GM19351 (cell line): Measurements from ENCODE around the gene FRK.
"Not testable (repeated sequence)": the region's sequence is repeated elsewhere in the genome, so short reads cannot be mapped to it uniquely, and the experiment has no call there.

Experiments used
- ATAC-seq: cut with Tn5 transposase; IDR thresholded peaks from one replicate; pipeline ENCODE4 v1.9.1; 2021; ENCODE audit warnings: mild to moderate bottlenecking, moderate library complexity; ENCODE audit not compliant: unreplicated experiment

FRK gene

DNA sequence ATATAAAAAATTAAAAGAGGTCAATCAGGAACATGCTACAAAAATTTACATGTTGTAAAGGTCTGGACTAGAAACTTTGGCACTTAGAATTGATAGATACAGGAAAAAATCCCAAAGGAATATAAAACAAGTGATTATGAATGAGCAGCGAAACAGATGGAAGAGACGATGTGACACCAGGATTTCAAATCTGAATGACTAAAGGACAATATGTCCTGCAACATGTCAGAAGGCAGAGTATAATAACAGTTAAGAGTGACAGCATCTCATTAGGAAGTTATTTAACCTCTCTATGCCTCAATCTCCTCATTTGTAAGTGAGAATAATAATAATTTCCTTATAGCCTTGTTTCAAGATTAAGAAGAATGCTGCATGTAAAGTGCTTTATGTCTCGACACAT, 50.3 kb downstream of the FRK start:
- no peak for ATAC-seq

DNA sequence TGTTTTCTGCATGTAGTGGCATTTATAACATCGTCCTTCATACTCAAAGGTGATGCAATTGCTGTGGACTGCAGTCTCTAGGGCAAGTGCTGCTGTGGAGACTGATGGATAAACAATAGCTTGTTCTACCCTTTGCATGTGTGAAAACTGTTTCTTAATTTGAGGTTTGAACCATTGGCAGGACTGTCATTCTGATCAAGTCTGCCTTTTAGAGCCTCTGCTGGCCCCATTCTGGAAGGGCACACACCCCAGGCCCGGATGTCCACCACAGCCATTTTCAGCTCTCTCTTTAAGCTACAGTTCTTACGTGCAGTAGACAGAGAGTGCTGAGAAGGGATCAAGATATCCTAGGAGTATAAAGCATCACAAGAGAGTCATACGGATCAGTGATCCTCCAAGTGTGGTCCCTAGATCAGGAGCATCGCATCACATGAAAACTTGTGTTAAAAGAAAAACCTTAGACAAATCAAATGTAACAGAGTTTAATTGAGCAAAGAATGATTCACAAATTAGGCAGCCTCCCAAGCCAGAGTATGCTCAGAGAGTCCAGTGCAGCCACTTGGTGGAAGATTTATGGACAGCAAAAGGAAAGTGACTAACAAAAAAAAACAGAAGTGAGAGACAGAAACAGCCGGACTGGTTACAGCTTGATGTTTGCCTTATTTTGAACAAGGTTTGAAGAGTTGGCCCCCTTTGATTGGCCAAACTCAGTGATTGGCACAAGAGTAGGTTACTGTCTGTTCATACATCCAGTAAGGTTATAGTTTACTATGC, 52.0 kb downstream of the FRK start:
- ATAC-seq, result peak; percentile 71

DNA sequence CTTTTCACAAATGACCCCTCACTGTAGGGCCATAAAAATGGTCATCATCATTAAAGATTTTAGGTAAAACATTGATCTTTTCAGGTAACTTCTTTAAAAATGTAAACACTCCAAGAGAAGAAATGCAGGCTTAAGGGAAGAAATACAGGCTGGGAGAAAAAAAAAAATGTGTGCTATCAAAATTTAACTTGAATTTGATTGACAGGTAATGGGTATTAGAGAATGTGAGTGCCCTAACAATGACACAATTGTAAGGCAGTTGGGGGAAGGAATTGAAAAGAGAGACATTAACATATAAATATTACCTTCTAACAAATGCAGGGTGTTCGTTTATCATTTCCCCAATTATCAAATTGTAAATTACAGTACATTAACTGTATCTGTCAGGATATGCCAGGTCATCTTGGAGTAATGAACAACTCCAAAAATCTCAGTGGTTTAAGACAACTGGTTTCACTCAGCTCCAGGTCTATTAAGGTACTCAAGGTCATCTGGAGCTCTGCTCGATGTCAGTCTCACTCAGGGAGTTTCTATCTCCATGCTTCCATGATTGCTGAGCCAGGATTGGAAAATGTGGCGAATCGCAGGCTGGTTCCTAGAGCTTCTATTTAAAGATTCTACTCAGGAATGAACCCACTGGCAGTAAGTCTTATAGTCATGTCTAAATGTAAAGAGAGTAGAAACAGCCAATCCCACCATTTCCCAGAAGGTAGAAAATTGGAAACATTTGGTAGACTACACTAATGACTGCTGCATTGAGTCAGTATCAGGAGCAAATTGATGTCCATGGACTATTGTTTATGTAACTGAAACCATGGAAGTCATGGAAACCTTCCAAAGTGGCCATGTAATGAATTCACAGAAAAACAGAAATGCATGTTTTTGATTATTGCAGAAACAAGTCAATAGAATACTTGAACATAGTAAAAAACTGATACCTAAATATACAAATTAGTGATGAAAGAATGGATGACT, 55.6 kb downstream of the FRK start:
- no peak for ATAC-seq

DNA sequence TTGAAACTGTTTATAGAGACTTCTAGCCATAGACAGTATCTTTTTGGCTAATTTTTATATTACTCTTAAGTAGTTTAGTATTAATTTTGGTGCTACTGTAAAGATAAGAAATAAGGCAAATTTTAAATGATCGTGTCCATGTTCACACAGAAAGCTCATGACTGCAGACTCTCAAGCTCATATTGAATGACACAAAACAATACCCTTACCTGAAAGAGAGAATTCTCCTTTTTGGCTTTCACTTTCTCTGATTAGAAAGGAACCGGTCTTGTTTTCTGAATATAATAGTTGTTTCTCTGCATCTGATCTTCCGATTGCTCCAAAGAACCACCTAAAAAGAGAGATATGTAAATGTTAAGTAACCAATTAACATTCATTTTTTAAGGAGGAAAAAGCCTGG, 57.0 kb downstream of the FRK start:
- peak; percentile 93 for ATAC-seq

DNA sequence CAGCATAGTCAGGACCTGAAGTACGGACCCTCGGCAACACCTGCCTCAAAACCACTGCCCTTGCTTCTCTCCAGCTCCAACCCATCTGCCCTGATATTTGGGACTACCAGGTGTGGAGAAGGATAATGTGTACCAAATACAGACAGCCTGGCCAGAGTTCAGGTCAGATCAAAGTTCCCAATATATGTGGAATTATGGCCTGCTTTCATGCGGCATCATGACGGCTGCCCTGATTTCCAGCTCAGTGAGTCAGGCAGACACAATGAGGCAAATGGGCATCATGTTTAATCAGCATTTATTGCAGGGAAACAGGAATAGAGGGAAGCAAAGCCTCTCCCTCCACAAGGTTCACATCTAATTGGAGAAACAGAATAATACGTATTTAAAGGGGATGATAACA, 57.9 kb downstream of the FRK start:
- ATAC-seq, result no peak

DNA sequence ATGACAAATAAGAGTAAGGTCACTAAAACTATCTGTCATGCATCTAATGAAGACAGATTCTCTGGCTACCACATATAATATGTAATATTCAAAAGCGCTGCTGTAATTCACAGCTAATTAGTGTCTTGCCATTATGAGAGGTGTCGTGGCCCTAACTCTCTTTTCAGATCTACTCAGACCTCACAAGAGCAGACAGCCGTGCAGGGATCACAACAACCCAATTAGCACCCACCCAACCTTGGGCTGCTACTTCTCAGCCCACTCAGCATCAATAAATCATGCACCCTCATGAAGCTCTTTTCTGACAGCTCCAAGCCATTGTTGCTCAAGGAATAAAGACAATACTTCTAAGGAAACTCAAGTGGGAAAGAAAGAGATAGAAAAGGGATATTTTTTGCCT, 61.5 kb downstream of the FRK start:
- no peak for ATAC-seq

DNA sequence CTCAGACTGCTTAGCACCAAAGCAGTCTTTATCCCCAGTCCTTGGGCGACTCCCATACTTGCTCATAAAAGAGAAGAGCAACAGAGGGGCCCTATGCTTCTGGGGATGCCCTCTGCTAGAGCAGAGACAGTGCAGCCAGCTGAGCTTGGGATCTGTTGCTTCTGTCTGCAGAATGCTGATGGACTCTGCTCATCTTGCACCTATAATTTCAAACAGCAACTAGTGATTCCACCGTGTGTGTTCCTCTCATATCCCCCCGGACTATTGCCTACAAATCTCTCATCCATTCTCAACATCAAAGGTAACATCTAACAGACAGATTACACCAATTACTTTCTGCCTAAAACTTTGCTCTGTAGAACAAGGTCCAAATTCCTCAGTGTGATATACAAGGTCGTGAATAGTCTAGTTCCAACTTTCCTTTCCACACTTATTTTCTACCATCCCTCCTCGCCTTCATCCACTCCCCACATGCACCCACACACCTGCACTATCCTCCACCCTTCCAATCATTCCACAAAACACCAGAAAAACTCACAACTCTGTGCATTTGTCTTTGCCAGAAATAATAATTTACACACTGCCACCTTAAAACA, 62.6 kb downstream of the FRK start:
- ATAC-seq, result no peak

DNA sequence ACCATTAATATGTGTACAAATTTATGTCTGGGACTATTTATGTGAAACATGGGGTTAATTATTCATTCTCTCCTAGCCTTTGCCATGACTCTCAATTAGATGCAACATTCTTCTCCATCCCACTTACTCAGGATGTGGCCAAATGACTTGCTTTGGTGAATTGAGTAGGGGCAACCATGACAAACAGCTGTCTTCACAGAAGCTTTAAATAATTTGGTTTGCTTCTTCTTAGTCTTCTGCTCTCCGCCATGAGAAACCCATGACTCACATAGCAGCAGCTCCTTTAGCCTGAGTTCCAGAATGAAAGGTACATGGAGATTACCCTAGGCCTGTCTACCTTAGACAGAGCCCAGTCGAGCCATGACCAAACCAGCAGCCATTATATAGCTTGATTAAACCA, 74.7 kb downstream of the FRK start:
- ATAC-seq, result no peak

DNA sequence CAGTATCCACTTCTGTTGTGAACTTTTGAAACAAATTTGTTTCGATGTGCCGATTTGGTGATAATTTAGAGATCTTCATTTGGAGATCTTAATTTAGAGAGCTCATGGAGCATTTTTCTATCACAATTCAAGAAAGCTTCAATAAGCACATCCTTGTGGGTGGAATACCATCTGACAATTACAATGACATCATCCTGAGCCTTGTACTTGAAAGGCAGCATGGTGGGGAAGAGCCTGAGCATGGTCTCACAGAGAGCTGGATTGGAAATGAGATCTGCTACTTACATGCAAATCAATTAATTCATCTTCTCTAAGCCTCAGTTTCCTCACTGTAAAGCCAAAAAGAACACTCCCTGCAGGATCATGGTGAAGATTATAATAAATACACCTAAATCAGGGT, 75.9 kb downstream of the FRK start:
- ATAC-seq, result no peak

DNA sequence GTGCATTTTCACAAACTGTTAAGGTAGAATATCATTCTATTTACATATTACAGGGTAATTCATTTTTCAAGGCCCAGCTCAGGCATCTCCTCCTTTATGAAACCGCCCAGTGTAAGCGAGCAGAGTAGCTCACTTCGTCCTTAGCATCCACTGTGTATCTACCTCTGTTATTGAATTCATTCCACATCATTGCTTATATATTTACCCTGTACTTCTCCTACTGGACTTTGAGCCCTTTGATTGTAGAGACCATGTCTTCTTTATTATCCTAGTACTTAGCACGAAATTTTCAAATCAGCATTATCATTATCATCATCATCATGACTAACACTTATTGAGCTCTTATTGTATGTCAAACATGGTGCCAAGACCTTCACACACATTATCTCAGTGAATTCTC, 76.7 kb downstream of the FRK start:
- no peak for ATAC-seq

DNA sequence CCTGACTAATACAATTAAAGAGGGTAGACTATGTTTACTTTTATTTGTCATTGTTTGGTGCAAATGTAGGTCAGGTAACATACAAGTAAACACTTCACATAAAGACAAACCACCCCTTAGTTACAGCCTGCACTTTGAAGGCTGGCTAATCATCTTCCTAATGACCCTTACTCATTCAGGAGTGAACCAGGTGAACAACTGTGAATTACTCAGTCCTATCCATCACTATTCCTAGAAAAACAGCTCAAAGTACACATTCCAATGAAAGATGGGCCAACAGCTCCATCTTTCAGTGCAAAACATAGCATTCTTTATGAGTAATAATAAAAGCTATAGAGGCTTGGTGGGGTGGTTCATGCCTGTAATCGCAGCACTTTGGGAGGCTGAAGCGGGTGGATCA, 78.2 kb downstream of the FRK start:
- ATAC-seq, result no peak

DNA sequence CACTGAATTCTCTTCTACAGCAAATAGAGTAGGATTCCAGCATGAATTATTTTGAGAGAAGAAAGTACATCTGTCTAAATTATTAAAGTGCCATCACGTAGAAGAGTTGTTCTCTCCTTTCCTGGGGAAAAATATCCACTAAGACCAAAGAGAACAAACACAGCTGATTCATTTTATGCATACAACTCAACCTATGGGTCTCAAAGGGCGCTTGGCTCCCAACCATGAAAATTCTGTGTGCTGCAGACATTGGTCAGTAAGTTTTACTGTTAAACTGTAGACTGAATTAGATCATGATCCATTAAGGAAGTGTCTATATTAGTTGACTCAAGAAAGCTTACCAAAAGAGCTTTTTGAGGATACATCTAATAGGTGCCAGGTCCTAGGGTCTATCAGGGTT, 83.5 kb downstream of the FRK start:
- ATAC-seq, result no peak

DNA sequence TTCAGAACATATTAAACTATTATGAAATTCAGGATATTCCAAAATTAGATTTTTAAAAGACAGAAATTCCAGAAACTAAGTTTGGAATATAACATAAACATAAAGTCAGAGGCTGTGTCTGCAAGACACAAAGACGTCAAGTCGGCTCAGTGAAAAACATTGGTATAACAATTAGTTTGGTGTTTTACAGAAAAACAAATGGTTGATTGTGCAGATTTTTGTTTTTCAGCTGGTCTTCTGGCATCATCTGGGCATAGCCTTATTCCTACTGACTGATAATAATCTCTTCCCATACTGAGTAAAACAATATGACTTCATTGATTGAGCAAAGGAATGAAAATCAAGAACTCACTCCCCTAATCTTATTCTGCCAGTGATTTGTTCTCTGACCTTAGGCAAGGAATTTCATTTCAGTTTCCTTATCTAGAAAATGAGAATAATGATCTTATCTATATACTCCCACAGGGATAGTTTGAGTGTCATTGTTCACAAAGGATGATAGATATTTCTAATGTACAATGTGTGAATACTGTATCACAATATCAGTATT, 84.3 kb downstream of the FRK start:
- ATAC-seq, result no peak

DNA sequence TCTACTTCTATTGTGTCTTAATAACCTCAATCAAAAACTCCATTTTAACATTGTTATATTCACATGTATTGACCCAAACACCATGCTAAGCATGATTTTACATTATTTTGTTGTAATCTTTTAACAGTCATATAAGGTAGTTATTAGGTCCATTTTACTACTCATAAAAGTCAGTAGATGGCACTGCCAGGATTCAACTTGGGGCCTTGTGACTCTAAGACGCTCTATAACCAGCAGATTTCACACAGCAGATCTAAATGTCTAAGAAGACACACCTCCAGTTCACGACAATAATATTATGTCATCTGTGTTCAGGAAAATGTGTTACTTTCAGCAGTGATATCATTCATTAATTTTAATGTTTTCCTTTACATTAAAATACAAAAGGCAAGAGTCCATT, 88.0 kb downstream of the FRK start:
- no peak for ATAC-seq

DNA sequence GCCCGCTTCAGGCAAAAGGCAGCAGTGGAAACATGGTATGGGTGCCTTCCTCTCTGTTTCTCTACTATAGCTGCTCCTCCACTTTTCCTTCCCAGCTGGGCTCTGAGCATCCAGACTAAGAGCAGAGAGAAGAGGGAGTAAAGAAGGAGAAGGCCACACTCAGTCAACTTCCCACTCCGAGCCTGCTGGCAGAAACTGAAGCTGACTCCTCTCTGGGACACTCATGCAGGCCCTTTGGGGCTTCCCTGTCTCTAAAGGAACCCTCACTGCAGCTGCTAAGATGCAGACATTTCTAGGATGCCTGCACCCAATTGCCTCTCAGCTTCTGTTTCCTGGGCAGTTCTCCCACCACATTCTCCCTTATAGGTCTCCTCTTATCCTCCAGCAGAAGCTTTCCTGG, 88.9 kb downstream of the FRK start:
- no peak for ATAC-seq

DNA sequence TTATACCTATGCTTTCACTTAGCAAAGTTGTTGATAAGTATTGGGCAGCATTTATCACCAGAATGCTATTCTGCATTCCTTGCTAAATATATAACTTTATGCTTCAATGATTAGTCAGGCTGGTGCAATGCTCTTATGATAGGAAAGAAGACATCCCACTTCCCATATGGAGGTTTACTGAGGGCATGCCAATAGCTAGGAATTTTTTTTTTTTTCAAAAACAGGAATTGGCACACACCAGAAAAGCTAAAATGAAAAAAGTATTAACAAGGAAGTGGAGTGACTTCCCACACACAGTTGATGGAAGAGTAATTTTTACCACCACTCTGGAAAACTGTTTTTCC, 90.8 kb downstream of the FRK start:
- no peak for ATAC-seq

DNA sequence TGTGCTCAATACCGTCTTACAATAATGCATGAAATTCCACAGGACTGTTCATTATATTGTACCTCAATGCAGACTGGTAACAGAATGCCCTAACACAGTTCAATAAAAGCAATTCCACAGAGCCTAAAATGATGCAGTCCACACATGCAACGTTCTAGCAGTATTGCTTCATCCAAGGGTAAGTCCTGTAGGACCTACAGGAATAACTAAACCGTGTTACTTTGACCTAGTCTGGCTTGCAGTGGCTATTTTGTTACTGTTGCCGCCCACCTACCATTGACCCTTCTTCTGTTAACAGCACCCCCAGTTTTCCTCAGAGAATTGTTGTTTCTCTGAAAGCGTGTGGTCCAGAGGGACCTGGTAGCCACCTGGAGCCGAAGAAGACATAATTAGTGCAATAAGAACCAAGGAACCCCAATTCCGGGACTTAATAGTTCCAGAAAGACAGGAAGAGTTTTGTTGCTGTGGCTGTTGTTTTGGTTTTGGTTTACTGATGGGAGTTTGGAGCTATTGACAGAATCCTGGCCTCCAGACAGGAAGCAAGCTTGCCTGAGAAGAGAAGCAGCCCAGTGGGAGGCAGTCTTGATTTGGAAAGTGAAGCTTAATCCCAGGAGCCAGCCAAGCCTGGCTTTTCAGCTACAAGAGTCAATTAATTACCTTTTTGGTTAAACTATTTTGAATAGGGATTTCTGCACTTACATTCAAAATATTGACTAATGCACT, 91.3 kb downstream of the FRK start:
- no peak for ATAC-seq

DNA sequence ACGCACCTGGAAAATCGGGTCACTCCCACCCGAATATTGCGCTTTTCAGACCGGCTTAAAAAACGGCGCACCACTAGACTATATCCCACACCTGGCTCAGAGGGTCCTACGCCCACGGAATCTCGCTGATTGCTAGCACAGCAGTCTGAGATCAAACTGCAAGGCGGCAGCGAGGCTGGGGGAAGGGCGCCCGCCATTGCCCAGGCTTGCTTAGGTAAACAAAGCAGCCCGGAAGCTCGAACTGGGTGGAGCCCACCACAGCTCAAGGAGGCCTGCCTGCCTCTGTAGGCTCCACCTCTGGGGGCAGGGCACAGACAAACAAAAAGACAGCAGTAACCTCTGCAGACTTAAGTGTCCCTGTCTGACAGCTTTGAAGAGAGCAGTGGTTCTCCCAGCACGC, 100.4 kb downstream of the FRK start:
- ATAC-seq, result not testable (repeated sequence)

DNA sequence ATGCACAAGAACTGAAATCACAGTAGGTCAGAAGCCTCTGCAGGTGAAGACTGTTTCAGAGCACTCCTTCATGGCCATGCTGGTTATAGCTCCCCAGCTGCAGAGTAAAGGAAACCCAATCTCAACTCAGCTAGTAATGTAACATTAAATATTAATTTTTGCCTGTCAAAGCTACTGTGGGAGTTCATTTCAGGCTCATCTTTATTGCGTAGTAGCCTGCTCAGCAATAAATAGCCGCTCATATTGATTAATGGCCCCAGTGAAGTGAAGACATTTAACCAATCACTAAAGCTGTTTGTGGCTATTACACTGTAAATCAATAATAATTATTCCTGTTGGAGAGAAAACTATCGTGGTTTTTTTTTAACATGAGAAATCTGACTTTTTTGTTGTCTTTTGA, 101.7 kb downstream of the FRK start:
- no peak for ATAC-seq

DNA sequence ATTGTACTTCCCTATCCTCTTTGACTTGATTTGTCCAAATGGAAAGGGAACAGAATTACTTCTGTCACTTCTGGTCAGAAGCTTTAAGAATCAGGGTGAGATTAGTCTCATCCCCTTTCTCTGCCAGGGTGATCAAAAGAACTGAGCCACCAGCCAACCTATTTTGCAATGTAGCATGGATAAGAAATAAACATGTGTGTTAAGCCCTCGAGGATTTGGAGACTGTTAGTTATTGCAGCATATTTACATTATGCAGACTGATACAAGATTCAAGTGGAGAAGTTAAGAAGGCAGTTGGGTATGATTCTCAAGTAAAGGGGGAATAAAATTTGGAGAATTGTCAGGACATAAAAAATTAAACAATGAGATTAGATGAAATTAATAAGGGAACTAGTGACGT, 106.0 kb downstream of the FRK start:
- ATAC-seq, result no peak

DNA sequence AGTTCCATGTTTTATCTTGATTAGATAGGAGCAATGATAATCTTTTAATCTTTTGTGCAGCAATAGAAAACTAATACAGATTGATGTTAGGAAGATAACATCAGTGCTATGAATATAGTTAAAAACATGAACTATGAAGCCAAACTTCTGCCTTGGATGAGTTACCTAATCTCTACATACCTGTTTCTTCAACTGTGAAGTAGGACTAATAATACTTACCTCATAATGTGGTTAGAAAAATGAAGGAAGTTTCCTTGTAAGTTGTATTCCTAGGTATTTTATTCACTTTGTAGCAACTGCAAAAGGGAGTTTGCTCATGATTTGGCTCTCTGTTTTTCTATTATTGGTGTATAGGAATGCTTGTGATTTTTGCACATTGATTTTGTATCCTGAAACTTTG, 111.9 kb downstream of the FRK start:
- ATAC-seq, result no peak
